Mucosa of rectum (tissue), 2 donors: ENCODE measurements around the gene CCR5AS.

ENCODE experiments used
- H3K27ac ChIP-seq, 2 donors: one replicate each; pipeline ENCODE4 v1.7.0; 2013; ENCODE audit warnings: inconsistent platforms in 2 of 2, low read depth in 2 of 2, low read length in 2 of 2
- H3K27me3 ChIP-seq, 2 donors: one replicate each; pipeline ENCODE4 v1.7.0; 2013; ENCODE audit warnings: low read length in 2 of 2; ENCODE audit not compliant: control insufficient read depth in 2 of 2, insufficient read depth in 2 of 2
- H3K36me3 ChIP-seq, 2 donors: one replicate each; pipeline ENCODE4 v1.7.0; 2013; ENCODE audit warnings: low read length in 2 of 2; ENCODE audit not compliant: control insufficient read depth in 2 of 2, insufficient read depth in 2 of 2
- H3K4me1 ChIP-seq, 2 donors: one replicate each; pipeline ENCODE4 v1.7.0; 2013; ENCODE audit warnings: low read length in 2 of 2, mild to moderate bottlenecking in 1 of 2; ENCODE audit not compliant: control insufficient read depth in 2 of 2, insufficient read depth in 2 of 2
- H3K4me3 ChIP-seq, 2 donors: one replicate each; pipeline ENCODE4 v1.7.0; 2013; ENCODE audit warnings: low read length in 2 of 2
- H3K9ac ChIP-seq, 2 donors: one replicate each; pipeline ENCODE4 v1.7.0; 2013; ENCODE audit warnings: low read length in 2 of 2, low read depth in 1 of 2, mild to moderate bottlenecking in 1 of 2
- H3K9me3 ChIP-seq, 2 donors: one replicate each; pipeline ENCODE4 v1.7.0; 2013; ENCODE audit warnings: low read length in 2 of 2; ENCODE audit not compliant: control insufficient read depth in 2 of 2
- donor health status: healthy.
- donor health status: Normal muscosa, but diverticular disease.

Gene CCR5AS

DNA sequence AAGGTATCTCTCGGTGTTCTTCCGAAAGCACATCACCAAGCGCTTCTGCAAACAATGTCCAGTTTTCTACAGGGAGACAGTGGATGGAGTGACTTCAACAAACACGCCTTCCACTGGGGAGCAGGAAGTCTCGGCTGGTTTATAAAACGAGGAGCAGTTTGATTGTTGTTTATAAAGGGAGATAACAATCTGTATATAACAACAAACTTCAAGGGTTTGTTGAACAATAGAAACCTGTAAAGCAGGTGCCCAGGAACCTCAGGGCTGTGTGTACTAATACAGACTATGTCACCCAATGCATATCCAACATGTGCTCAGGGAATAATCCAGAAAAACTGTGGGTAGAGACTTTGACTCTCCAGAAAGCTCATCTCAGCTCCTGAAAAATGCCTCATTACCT is 48.4 kb downstream of the CCR5AS start:
- H3K4me1 ChIP-seq: peaks cover 0 to 2% of the 10 kb centered on the region in 2 donors
- no peak overlapping the region for H3K9ac ChIP-seq
- no peaks in the 10 kb centered on the region for H3K27me3 ChIP-seq
- no peak overlapping the region for H3K27ac ChIP-seq
- no peak overlapping the region for H3K4me3 ChIP-seq
- no peaks in the 10 kb centered on the region for H3K36me3 ChIP-seq
- H3K9me3 ChIP-seq: no peaks in the 10 kb centered on the region

DNA sequence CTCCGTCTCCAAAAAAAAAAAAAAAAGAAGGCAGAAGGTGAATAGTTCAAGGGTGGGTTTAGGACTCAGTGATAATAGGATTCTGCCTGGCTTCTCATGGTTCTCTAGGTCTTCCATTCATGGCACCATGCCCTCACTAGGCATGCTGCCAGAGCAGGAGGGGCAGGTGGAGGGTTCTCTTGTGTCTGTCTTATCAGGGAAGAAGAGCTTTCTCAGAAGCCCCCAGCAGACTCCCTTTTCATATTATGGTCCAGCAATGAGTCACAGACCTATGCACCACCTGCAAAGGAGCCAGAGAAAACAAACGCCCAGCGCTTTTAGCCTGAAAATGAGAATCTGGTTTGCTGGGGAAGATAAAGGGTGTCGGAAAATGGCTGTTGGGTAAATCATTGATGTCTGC is 50.0 kb downstream of the CCR5AS start:
- H3K4me1 ChIP-seq: no peaks in the 10 kb centered on the region
- peak overlapping the region in 1 of 2 donors; percentile 9 for H3K4me3 ChIP-seq
- H3K36me3 ChIP-seq: no peaks in the 10 kb centered on the region
- H3K9me3 ChIP-seq: no peaks in the 10 kb centered on the region
- no peaks in the 10 kb centered on the region for H3K27me3 ChIP-seq
- no peak overlapping the region for H3K9ac ChIP-seq
- H3K27ac ChIP-seq: no peak overlapping the region

DNA sequence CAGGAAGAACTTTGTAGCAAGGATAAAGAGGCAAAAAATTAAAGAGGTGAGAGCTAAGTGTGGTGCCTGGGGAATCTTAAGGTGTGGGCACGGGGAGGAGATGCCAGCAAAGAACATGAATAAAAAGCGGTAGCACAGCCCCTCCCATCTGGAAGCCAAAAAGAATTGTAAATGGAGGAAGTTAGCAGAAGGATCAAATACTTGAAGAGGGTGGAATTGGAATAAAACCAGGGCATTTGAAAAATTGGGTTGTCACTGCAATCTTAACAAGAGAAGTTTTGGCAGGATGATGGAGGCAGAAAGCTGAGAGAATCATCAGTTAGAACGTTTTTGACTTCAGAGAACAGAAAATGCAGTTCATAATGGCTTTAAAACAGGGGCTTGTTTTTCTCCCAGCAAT is 50.6 kb downstream of the CCR5AS start:
- Histone ChIP-seq H3K36me3 (no peaks in the 10 kb centered on the region), H3K27me3 (no peaks in the 10 kb centered on the region), H3K9me3 (no peaks in the 10 kb centered on the region), H3K9ac (no peak overlapping the region), H3K4me1 (no peaks in the 10 kb centered on the region), H3K4me3 (peak overlapping the region in 1 of 2 donors; percentile 2), H3K27ac (no peak overlapping the region)

DNA sequence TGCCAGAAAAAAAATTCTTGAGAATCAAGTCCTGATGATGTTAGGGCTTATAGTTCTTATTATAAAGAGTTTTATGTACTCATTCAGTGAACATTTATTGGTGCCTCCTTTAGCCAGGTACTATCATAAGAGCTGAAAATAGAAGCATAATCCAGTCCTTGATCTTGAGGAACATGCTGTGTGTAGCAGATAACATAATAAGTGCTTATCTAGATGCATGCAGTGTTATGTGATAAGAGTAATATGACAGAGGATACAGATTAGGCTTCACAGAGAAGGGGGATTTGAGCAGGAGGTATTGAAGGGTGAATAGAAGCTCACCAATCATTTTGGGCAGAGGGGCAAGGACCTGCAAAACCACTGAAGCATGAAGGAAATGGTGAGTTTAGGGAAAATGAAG is 51.9 kb downstream of the CCR5AS start:
- H3K4me3 ChIP-seq: peak overlapping the region in 1 of 2 donors; percentile 2

GRCh38 chr3:46354478-46354877 is 52.4 kb downstream of the CCR5AS start:
- Histone ChIP-seq H3K4me1 (no peaks in the 10 kb centered on the region), H3K36me3 (no peaks in the 10 kb centered on the region), H3K9ac (peak overlapping the region; percentile 5 to 26), H3K27ac (peak overlapping the region; percentile 10 to 66), H3K9me3 (no peaks in the 10 kb centered on the region), H3K4me3 (peak overlapping the region; percentile 10 to 53), H3K27me3 (no peaks in the 10 kb centered on the region)

More for the DNA sequence above, 51.9 kb downstream of the CCR5AS start:
- peak overlapping the region in 1 of 2 donors; percentile 66 for H3K27ac ChIP-seq
- H3K36me3 ChIP-seq: no peaks in the 10 kb centered on the region
- H3K9me3 ChIP-seq: no peaks in the 10 kb centered on the region
- H3K4me1 ChIP-seq: no peaks in the 10 kb centered on the region
- no peak overlapping the region for H3K9ac ChIP-seq
- H3K27me3 ChIP-seq: no peaks in the 10 kb centered on the region

GRCh38 chr3:46353647-46354410 is 53.0 kb downstream of the CCR5AS start, which contains the start of gene CCR2:
Gene CCR2 (plus strand): TSS chr3:46354111. CDS start chr3:46357528, 3,417 bp downstream.
- H3K9ac ChIP-seq: peak within 1 kb of the TSS; percentile 5 to 26
- H3K27me3 ChIP-seq: no peaks in the 10 kb centered on the region
- peaks cover 3 to 4% of the 10 kb centered on the region in 2 donors for H3K4me1 ChIP-seq
- peak within 1 kb of the TSS; percentile 10 to 66 for H3K27ac ChIP-seq
- H3K9me3 ChIP-seq: no peaks in the 10 kb centered on the region
- no peaks in the 10 kb centered on the region for H3K36me3 ChIP-seq
- peak within 1 kb of the TSS; percentile 10 to 53 for H3K4me3 ChIP-seq

GRCh38 chr3:46353090-46353489 is 53.8 kb downstream of the CCR5AS start:
- no peaks in the 10 kb centered on the region for H3K36me3 ChIP-seq
- no peak overlapping the region for H3K27ac ChIP-seq
- H3K4me1 ChIP-seq: peaks cover 3 to 4% of the 10 kb centered on the region in 2 donors
- H3K4me3 ChIP-seq: no peak overlapping the region
- no peaks in the 10 kb centered on the region for H3K9me3 ChIP-seq
- H3K27me3 ChIP-seq: no peaks in the 10 kb centered on the region
- no peak overlapping the region for H3K9ac ChIP-seq

- Histone ChIP-seq H3K9ac (no peak overlapping the region), H3K27ac (no peak overlapping the region), H3K36me3 (no peaks in the 10 kb centered on the region), H3K4me1 (peaks cover 3 to 4% of the 10 kb centered on the region in 2 donors), H3K27me3 (no peaks in the 10 kb centered on the region), H3K9me3 (no peaks in the 10 kb centered on the region), H3K4me3 (no peak overlapping the region)
These were observed 55.2 kb downstream of the CCR5AS start for GRCh38 chr3:46351646-46352045.

DNA sequence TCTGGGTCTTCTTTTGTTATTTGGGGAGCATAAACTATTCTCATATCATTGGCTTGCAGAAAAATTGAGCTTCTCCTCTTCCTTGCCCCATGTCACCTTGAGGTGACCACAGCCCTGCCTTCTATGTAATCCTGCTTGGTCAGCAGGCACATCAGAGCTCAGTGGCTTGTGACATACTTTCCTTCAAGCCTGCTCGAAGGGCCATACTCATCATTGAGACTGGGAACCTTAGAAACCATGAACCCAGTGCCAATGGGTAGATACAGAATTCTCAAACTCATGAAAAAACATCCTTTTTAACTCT is 56.7 kb downstream of the CCR5AS start:
- Histone ChIP-seq H3K9me3 (no peaks in the 10 kb centered on the region), H3K4me1 (peaks cover 3 to 4% of the 10 kb centered on the region in 2 donors), H3K9ac (no peak overlapping the region), H3K27ac (peak overlapping the region; percentile 18 to 48), H3K4me3 (no peak overlapping the region), H3K36me3 (no peaks in the 10 kb centered on the region), H3K27me3 (no peaks in the 10 kb centered on the region)

- H3K9me3 ChIP-seq: no peaks in the 10 kb centered on the region
- no peaks in the 10 kb centered on the region for H3K27me3 ChIP-seq
- H3K36me3 ChIP-seq: no peaks in the 10 kb centered on the region
- H3K9ac ChIP-seq: no peak overlapping the region
- H3K4me3 ChIP-seq: no peak overlapping the region
- H3K4me1 ChIP-seq: peaks cover 3 to 4% of the 10 kb centered on the region in 2 donors
- peak overlapping the region; percentile 18 to 48 for H3K27ac ChIP-seq
These were observed 57.2 kb downstream of the CCR5AS start for GRCh38 chr3:46349484-46350261.
